H1 (cell line): ENCODE measurements around the gene ISLR2.

Source experiments
- CTCF ChIP-seq, 3 experiments: IDR thresholded peaks; 1 replicate in 2 of 3; 2 replicates in 1 of 3; pipeline versions ENCODE4 v1.5.1 to v1.6.1; 2011; ENCODE audit warnings: low read length in 3 of 3, mild to moderate bottlenecking in 3 of 3, inconsistent platforms in 2 of 3, low read depth in 1 of 3, moderate library complexity in 1 of 3; ENCODE audit not compliant: insufficient read depth in 1 of 3; ENCODE audit errors: control extremely low read depth in 1 of 3
- EGR1 ChIP-seq: IDR thresholded peaks from 2 replicates; pipeline ENCODE4 v1.6.1; 2011; ENCODE audit warnings: low read depth, low read length, borderline replicate concordance
- FOSL1 ChIP-seq: IDR thresholded peaks from 2 replicates; pipeline ENCODE4 v1.6.1; 2011; ENCODE audit warnings: mild to moderate bottlenecking, low read depth, low read length, moderate library complexity; ENCODE audit not compliant: insufficient read depth
- RAD21 ChIP-seq, 2 experiments: IDR thresholded peaks in 1 of 2; conservative IDR thresholded peaks in 1 of 2; 2 replicates each; pipeline ENCODE4 v1.6.1; 2011; ENCODE audit warnings: low read depth in 2 of 2, low read length in 2 of 2, improper control_type of control experiment in 1 of 2, inconsistent platforms in 1 of 2, mild to moderate bottlenecking in 1 of 2, moderate library complexity in 1 of 2
- RNF2 ChIP-seq: fragments of 200-900, 300-1000 bp; sonication (generic); IDR thresholded peaks from 2 replicates; pipeline ENCODE4 v1.7.1; 2016; ENCODE audit warnings: borderline replicate concordance, low read depth, mild to moderate bottlenecking, antibody characterized with exemption, low read length; ENCODE audit not compliant: poor library complexity, severe bottlenecking; ENCODE audit errors: missing control alignments
- SIN3A ChIP-seq, 2 experiments: IDR thresholded peaks in 1 of 2; conservative IDR thresholded peaks in 1 of 2; 2 replicates each; pipeline ENCODE4 v1.6.1; 2011 to 2012; ENCODE audit warnings: low read length in 2 of 2, improper control_type of control experiment in 1 of 2, low read depth in 1 of 2, mild to moderate bottlenecking in 1 of 2
- SRF ChIP-seq: IDR thresholded peaks from 2 replicates; pipeline ENCODE4 v1.6.1; 2011; ENCODE audit warnings: mild to moderate bottlenecking, low read depth, low read length, moderate library complexity

DNA sequence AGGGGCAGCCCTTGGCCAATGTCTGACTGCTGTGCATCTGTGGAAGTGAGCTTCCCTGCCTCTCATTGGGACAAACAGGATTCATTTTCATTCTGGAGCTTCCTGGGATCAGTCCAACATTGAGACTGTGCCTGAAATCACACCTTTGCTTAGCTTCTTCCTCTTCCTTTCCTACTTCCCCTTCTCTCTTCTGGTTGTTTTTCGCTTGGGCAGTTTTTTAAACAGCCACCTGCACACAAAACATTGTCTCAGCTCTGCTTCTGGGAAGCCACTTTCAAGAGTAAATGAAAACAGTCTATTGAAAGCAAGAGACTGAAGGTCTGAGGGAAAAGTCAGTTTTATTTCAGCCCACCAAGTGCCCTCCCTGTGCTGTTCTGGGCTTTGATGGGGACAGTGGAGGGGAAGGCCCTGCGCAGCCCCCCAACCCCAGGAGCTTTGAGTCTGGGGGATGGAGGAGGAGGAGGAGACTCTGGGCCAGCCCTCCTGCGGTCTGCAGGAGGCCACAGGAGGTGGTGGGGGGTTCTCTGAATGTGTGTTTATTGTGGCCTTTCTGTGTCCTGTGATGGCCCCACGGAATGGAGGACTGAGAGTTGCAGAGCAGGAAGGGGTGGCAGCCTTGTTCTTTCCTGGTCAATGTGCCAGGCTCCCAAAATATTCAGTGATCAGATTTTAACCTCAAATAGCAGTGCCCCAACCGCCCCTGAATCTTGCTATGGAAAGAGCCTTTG, 7.8 kb upstream of the ISLR2 start:
- no peak for TF ChIP-seq CTCF (IDR thresholded peaks at IDR 0.05; ENCODE audit: control extremely low read depth in 1 of 3, insufficient read depth in 1 of 3, low read depth in 1 of 3, low read length in 3 of 3)
- no peak for TF ChIP-seq FOSL1
- no peak for TF ChIP-seq SRF
- no peak for TF ChIP-seq RNF2
- TF ChIP-seq RAD21 (IDR thresholded peaks at IDR 0.05 in 1 of 2, conservative IDR thresholded peaks at IDR 0.05 in 1 of 2; ENCODE audit: low read depth in 2 of 2, low read length in 2 of 2), result no peak
- no peak for TF ChIP-seq SIN3A (conservative IDR thresholded peaks at IDR 0.05 in 1 of 2, IDR thresholded peaks at IDR 0.05 in 1 of 2; ENCODE audit: low read depth in 1 of 2, low read length in 2 of 2)
- no peak for TF ChIP-seq EGR1
